HEK293 (cell line): ENCODE measurements around the gene DCAF8.

Experiments
- CTCF ChIA-PET: fragments of 350-600 bp; formaldehyde crosslinking; extraction: SDS; loops from one replicate; lab custom pipeline; 2021; ENCODE audit warnings: antibody characterized with exemption; lab: Yijun Ruan, JAX
- POLR2A ChIA-PET: fragments of 300-600 bp; formaldehyde crosslinking; extraction: SDS; loops from one replicate; lab custom pipeline; 2020; ENCODE audit warnings: antibody characterized with exemption, inconsistent platforms; lab: Yijun Ruan, JAX
- H3K27ac ChIP-seq: fragments of 200-500 bp; sonication (Bioruptor generic); 2 replicates; pipeline ENCODE4 v1.5.1; 2014; ENCODE audit warnings: low read depth, low read length, control low read depth, inconsistent platforms; ENCODE audit errors: extremely low read depth
- H3K36me3 ChIP-seq, 2 experiments: fragments of 200-500 bp in 1 of 2; sonication (Bioruptor generic) in 1 of 2; 1 replicate in 1 of 2; 2 replicates in 1 of 2; pipeline ENCODE4 v1.5.1; 2014 to 2017; ENCODE audit warnings: inconsistent platforms in 2 of 2, low read length in 2 of 2; ENCODE audit not compliant: control insufficient read depth in 2 of 2, insufficient read depth in 1 of 2
- H3K4me1 ChIP-seq: fragments of 200-500 bp; sonication (Bioruptor generic); 2 replicates; pipeline ENCODE4 v1.5.1; 2014; ENCODE audit warnings: mild to moderate bottlenecking, low read length, inconsistent platforms; ENCODE audit not compliant: control insufficient read depth, insufficient read depth
- H3K4me3 ChIP-seq: 2 replicates; pipeline ENCODE4 v1.5.1; 2011; ENCODE audit warnings: low read depth, mild to moderate bottlenecking, control low read depth, low read length, moderate library complexity
- H3K9me3 ChIP-seq: fragments of 200-500 bp; sonication (Bioruptor generic); 2 replicates; pipeline ENCODE4 v1.5.1; 2014; ENCODE audit warnings: low read depth, low read length, inconsistent platforms; ENCODE audit not compliant: control insufficient read depth, insufficient read depth
- BCL11B ChIP-seq: fragments of 450-650 bp; formaldehyde crosslinking; IDR thresholded peaks from 2 replicates; pipeline ENCODE4 v1.5.1; 2016; ENCODE audit warnings: low read depth, missing biosample characterization, missing genetic modification characterization
- IKZF3 ChIP-seq: fragments of 450-650 bp; IDR thresholded peaks from 2 replicates; pipeline ENCODE4 v1.5.0; 2018; ENCODE audit warnings: missing biosample characterization, mild to moderate bottlenecking, missing genetic modification characterization, moderate library complexity
- KLF10 ChIP-seq: fragments of 450-650 bp; IDR thresholded peaks from 2 replicates; pipeline ENCODE4 v1.5.1; 2018; ENCODE audit warnings: missing biosample characterization, mild to moderate bottlenecking, missing genetic modification characterization
- OSR2 ChIP-seq: fragments of 450-650 bp; formaldehyde crosslinking; IDR thresholded peaks from 2 replicates; pipeline ENCODE4 v1.5.1; 2016; ENCODE audit warnings: missing biosample characterization, missing genetic modification characterization
- PBX3 ChIP-seq: sonication (generic); formaldehyde crosslinking; IDR thresholded peaks from 2 replicates; pipeline ENCODE4 v1.8.1; 2022; ENCODE audit warnings: mild to moderate bottlenecking, moderate library complexity, missing genetic modification reagents
- PRDM6 ChIP-seq: fragments of 450-650 bp; formaldehyde crosslinking; IDR thresholded peaks from 2 replicates; pipeline ENCODE4 v1.5.1; 2017; ENCODE audit warnings: missing biosample characterization, missing genetic modification characterization
- REPIN1 ChIP-seq: fragments of 450-650 bp; formaldehyde crosslinking; IDR thresholded peaks from 2 replicates; pipeline ENCODE4 v1.5.1; 2017; ENCODE audit warnings: missing biosample characterization, missing genetic modification characterization, low read depth
- SETDB1 ChIP-seq: IDR thresholded peaks from one replicate; pipeline ENCODE4 v1.6.1; 2017; ENCODE audit warnings: mild to moderate bottlenecking, low read length, moderate library complexity, mixed read lengths; ENCODE audit not compliant: insufficient read length
- ZBTB17 ChIP-seq: fragments of 450-650 bp; formaldehyde crosslinking; IDR thresholded peaks from 2 replicates; pipeline ENCODE4 v1.5.1; 2016; ENCODE audit warnings: missing biosample characterization, missing genetic modification characterization
- ZEB2 ChIP-seq: fragments of 450-650 bp; formaldehyde crosslinking; IDR thresholded peaks from 2 replicates; pipeline ENCODE4 v1.5.1; 2016; ENCODE audit warnings: missing biosample characterization, missing genetic modification characterization
- ZFP69B ChIP-seq: fragments of 450-650 bp; formaldehyde crosslinking; IDR thresholded peaks from 2 replicates; pipeline ENCODE4 v1.5.1; 2016; ENCODE audit warnings: missing biosample characterization, missing genetic modification characterization
- ZNF133 ChIP-seq: fragments of 450-650 bp; formaldehyde crosslinking; IDR thresholded peaks from 2 replicates; pipeline ENCODE4 v1.5.1; 2016; ENCODE audit warnings: missing biosample characterization, missing genetic modification characterization
- ZNF157 ChIP-seq: fragments of 450-650 bp; formaldehyde crosslinking; IDR thresholded peaks from 2 replicates; pipeline ENCODE4 v1.5.1; 2016; ENCODE audit warnings: missing biosample characterization, missing genetic modification characterization
- ZNF274 ChIP-seq, 2 experiments: fragments of 200-500 bp in 1 of 2; fragments of 450-650 bp in 1 of 2; sonication (Bioruptor generic) in 1 of 2; formaldehyde crosslinking in 1 of 2; IDR thresholded peaks; 2 replicates each; pipeline versions ENCODE4 v1.5.1 to v1.6.1; 2014 to 2016; ENCODE audit warnings: borderline replicate concordance in 1 of 2, inconsistent platforms in 1 of 2, low read length in 1 of 2, missing biosample characterization in 1 of 2, missing genetic modification characterization in 1 of 2
- ZNF335 ChIP-seq: fragments of 450-650 bp; formaldehyde crosslinking; conservative IDR thresholded peaks from 2 replicates; pipeline ENCODE4 v1.5.1; 2016; ENCODE audit warnings: missing biosample characterization, missing genetic modification characterization
- ZNF501 ChIP-seq: fragments of 450-650 bp; formaldehyde crosslinking; IDR thresholded peaks from 2 replicates; pipeline ENCODE4 v1.5.1; 2016; ENCODE audit warnings: missing biosample characterization, missing genetic modification characterization
- ZNF518A ChIP-seq: fragments of 450-650 bp; formaldehyde crosslinking; conservative IDR thresholded peaks from 2 replicates; pipeline ENCODE4 v1.5.1; 2016; ENCODE audit warnings: low read depth, missing biosample characterization, missing genetic modification characterization
- ZNF544 ChIP-seq: fragments of 450-650 bp; formaldehyde crosslinking; IDR thresholded peaks from 2 replicates; pipeline ENCODE4 v1.5.0; 2017; ENCODE audit warnings: missing biosample characterization, missing genetic modification characterization
- ZNF549 ChIP-seq: fragments of 450-650 bp; IDR thresholded peaks from 2 replicates; pipeline ENCODE4 v1.5.1; 2018; ENCODE audit warnings: missing biosample characterization, missing genetic modification characterization, mild to moderate bottlenecking, inconsistent platforms, moderate library complexity
- ZNF558 ChIP-seq: fragments of 450-650 bp; formaldehyde crosslinking; IDR thresholded peaks from 2 replicates; pipeline ENCODE4 v1.5.1; 2016; ENCODE audit warnings: missing biosample characterization, missing genetic modification characterization
- ZNF571 ChIP-seq: fragments of 450-650 bp; formaldehyde crosslinking; IDR thresholded peaks from 2 replicates; pipeline ENCODE4 v1.5.0; 2017; ENCODE audit warnings: missing biosample characterization, missing genetic modification characterization
- ZNF585B ChIP-seq: fragments of 450-650 bp; formaldehyde crosslinking; IDR thresholded peaks from 2 replicates; pipeline ENCODE4 v1.5.1; 2016; ENCODE audit warnings: missing biosample characterization, missing genetic modification characterization
- ZNF658 ChIP-seq: fragments of 450-650 bp; formaldehyde crosslinking; IDR thresholded peaks from 2 replicates; pipeline ENCODE4; 2016; ENCODE audit warnings: missing biosample characterization, missing genetic modification characterization
- ZNF776 ChIP-seq: fragments of 450-650 bp; formaldehyde crosslinking; IDR thresholded peaks from 2 replicates; pipeline ENCODE4 v1.5.0; 2017; ENCODE audit warnings: missing biosample characterization, missing genetic modification characterization, borderline replicate concordance
- ZNF792 ChIP-seq: fragments of 450-650 bp; formaldehyde crosslinking; IDR thresholded peaks from 2 replicates; pipeline ENCODE4 v1.5.1; 2016; ENCODE audit warnings: missing biosample characterization, missing genetic modification characterization
- ZNF837 ChIP-seq: fragments of 450-650 bp; formaldehyde crosslinking; IDR thresholded peaks from 2 replicates; pipeline ENCODE4 v1.5.1; 2016; ENCODE audit warnings: missing biosample characterization, missing genetic modification characterization
- ZNF843 ChIP-seq: fragments of 450-650 bp; formaldehyde crosslinking; IDR thresholded peaks from 2 replicates; pipeline ENCODE4 v1.5.1; 2016; ENCODE audit warnings: missing biosample characterization, missing genetic modification characterization

DCAF8 gene

GRCh38 chr1:160200786-160201185 lies 61.6 kb downstream of the DCAF8 start:
- ChIA-PET POLR2A (no interaction called here), CTCF (interaction anchor here (1.7 to 4.4 kb wide), 3 partner anchors 9 to 19 kb away, joined by 5 to 64 read pairs (median 11); partner anchors contain the start of gene CASQ1)
- no peak overlapping the region for H3K4me3 ChIP-seq
- H3K27ac ChIP-seq, result no peak overlapping the region
- TF ChIP-seq PRDM6 (no peak), ZNF274 (IDR thresholded peaks at IDR 0.05; ENCODE audit: low read length) (no peak), ZNF274 (tag by site-specific recombination; IDR thresholded peaks at IDR 0.05; ENCODE audit: borderline replicate concordance) (no peak), ZNF658 (no peak), ZFP69B (tag by site-specific recombination) (no peak), REPIN1 (no peak), ZNF558 (tag by site-specific recombination) (no peak), ZBTB17 (no peak), ZNF843 (tag by site-specific recombination) (no peak), IKZF3 (tag by site-specific recombination) (no peak), PBX3 (CRISPR knock-in tag) (no peak), ZNF501 (tag by site-specific recombination) (no peak), BCL11B (tag by site-specific recombination) (no peak), KLF10 (tag by site-specific recombination) (no peak), ZNF133 (tag by site-specific recombination) (no peak), ZNF776 (tag by site-specific recombination) (no peak)
- no peaks in the 10 kb centered on the region for H3K9me3 ChIP-seq
- no peaks in the 10 kb centered on the region for H3K4me1 ChIP-seq
- no peaks in the 10 kb centered on the region for H3K36me3 ChIP-seq

- Histone ChIP-seq H3K27ac (no peak overlapping the region), H3K4me1 (no peaks in the 10 kb centered on the region), H3K36me3 (no peaks in the 10 kb centered on the region), H3K4me3 (no peak overlapping the region), H3K9me3 (no peaks in the 10 kb centered on the region)
- CTCF ChIA-PET, result interaction anchor here (1.3 to 3.8 kb wide), 2 partner anchors 55 to 94 kb away, joined by 4 to 12 read pairs; no protein-coding TSS in a partner anchor
- no peak for TF ChIP-seq OSR2 (tag by site-specific recombination)
- TF ChIP-seq ZNF157, result no peak
- TF ChIP-seq ZNF585B (tag by site-specific recombination), result no peak
- no peak for TF ChIP-seq ZNF571 (tag by site-specific recombination)
- POLR2A ChIA-PET, result no interaction called here
Measured at GRCh38 chr1:160197231-160197630, 65.1 kb downstream of the DCAF8 start.

GRCh38 chr1:160196143-160196542 lies 66.2 kb downstream of the DCAF8 start:
- POLR2A ChIA-PET, result interaction anchor here (0.6 kb wide), 1 partner anchor 10 kb away, joined by 4 read pairs; no protein-coding TSS in a partner anchor
- H3K9me3 ChIP-seq, result no peaks in the 10 kb centered on the region
- H3K4me3 ChIP-seq, result no peak overlapping the region
- CTCF ChIA-PET, result interaction anchor here (0.6 to 1.8 kb wide), 5 partner anchors 24 to 180 kb away, joined by 3 to 11 read pairs (median 4); partner anchors contain the start of gene PEX19
- H3K4me1 ChIP-seq, result no peaks in the 10 kb centered on the region
- no peak overlapping the region for H3K27ac ChIP-seq
- H3K36me3 ChIP-seq, result no peaks in the 10 kb centered on the region
- TF ChIP-seq SETDB1 (no peak), ZNF518A (tag by site-specific recombination) (no peak), ZEB2 (tag by site-specific recombination) (no peak), ZNF792 (tag by site-specific recombination) (no peak), ZNF837 (tag by site-specific recombination) (no peak), ZNF335 (tag by site-specific recombination) (no peak), ZNF549 (no peak), ZNF544 (no peak)
